OCI-M1 (cell line): ENCODE results near the gene NINJ1.
"Not testable (repeated sequence)": the region's sequence is repeated elsewhere in the genome, so short reads cannot be mapped to it uniquely, and the experiment has no call there.

Source experiments
- DNase-seq: peaks from one replicate; lab custom pipeline; 2025; lab: John Stamatoyannopoulos, UW

NINJ1 gene

DNA sequence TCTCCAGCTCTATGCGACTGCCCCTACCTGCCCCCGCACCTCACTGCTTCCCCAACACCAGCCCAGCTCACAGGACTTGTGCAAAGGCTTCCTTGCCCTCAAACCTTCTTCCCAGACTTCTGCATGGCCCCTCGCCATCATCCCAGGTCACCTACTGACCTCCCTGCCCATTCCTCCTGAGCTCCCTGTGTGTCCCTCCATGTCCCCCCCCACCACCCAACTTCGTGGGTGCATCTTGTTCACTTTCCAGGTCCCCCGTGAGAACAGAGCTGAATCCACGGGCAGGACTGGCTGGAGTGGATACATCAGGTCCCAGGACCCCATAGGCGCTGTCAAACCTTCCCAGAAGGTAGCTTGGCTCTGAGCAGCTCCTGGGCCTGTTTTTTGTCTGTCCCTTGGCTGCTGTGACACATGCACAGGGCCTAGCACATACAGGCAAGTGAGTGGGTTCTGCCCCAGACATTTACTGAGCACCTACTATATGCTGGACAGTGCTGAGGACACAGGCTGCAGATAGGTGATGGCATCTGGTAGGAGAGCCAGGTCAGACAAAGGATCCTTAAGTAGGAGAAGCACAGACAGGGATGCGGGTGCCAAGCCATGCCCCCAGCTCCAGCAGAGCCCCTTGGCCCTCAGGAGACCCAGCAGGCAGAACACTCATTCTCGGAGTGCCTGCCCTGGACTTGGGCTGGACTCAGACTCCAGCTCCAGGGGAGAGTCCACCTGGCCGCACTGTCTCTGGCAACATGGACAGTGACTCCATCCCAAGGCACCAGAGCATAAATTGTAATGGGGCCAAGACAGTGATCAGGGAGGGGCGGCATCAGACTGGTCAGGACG lies 15.0 kb downstream of the NINJ1 start:
- no peak for DNase-seq

DNA sequence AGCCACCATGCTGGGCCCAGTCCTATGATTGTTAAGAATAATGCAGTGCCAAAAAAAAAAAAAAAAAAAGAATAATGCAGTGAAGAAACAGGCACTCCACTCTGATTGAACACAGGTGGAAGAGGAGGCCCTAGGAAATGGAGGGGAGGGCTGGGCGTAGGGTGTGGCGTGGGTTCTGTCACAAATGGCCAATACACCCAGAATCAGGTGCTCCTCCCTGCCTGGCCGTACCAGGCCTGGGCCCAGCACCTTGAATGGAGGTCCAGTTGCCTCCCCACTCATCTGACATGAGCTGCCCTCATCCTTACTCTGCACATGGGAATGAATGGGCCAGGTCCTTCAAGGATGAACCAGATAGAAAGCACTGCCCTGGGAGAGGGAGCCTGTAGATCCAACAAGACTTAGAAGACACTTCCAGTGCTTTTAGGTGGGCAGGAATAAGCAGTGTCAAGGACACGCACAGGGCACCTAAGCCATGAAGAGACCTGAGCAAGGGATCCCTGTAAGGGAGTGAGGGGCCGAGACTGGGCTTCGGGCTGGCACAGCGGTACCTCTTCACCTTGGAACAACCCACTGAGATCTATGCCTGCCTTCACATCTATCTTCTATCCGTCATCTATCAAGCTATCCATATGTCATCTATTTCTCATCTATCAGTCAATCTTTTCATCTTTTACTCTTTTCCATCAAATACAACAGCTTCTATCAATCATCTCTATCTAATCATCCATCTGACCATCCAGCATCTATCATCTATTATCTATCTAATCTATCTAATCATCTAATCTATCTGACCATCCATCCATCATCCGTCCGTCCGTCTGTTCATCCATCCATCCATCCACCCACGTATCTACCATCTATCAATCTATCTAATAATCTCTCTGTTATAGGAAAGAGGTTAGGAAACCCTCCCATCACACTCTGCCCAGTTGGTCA lies 15.9 kb downstream of the NINJ1 start:
- no peak for DNase-seq

- not testable (repeated sequence) for DNase-seq
These were observed 16.5 kb downstream of the NINJ1 start for GRCh38 chr9:93117521-93117920.

- peak; percentile 38 for DNase-seq
These were observed 17.7 kb downstream of the NINJ1 start for GRCh38 chr9:93116072-93116961.

DNA sequence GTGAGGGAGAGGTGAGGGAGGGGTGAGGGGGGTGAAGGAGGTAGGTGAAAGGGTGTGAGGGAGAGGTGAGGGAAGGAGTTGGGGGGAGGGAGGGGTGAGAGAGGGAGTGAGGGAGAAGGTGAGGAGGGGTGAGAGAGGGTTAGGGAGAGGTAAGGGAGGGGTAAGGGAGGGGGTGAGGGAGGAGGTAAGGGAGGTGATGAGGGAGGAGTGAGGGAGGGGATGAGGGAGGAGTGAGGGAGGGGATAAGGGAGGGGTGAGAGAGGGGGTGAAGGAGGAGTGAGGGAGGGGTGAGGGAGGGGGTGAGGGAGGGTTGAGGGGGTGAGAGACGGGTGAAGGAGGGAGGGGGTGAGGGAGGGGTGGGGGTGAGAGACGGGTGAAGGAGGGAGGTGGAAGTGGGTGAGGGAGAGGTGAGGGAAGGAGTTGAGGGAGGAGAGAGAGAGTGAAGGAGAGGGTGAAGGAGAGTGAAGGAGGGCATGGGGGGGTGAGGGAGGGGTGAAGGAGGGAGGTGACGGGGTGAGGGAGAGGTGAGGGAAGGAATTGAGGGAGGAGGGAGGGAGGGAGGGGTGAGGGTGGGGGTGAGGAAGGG lies 18.5 kb downstream of the NINJ1 start:
- DNase-seq = peak; percentile 33

DNA sequence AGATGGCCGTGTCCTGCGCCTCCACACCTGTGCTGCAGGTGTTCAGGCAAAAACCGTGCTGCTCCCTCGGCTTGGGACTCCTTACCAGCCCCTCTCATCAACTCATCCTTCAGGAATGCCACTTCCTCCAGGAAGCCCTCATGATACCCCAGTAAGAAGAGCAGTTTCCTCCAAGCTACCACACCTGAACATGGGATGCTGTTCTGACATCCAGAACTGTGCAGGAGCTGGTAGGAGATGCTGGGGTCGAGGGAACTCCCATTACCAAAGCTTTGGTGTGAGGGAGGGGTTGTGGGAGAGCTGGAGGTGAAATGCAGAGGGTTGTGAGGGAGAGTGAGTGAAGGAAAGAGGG lies 19.1 kb downstream of the NINJ1 start:
- no peak for DNase-seq

DNA sequence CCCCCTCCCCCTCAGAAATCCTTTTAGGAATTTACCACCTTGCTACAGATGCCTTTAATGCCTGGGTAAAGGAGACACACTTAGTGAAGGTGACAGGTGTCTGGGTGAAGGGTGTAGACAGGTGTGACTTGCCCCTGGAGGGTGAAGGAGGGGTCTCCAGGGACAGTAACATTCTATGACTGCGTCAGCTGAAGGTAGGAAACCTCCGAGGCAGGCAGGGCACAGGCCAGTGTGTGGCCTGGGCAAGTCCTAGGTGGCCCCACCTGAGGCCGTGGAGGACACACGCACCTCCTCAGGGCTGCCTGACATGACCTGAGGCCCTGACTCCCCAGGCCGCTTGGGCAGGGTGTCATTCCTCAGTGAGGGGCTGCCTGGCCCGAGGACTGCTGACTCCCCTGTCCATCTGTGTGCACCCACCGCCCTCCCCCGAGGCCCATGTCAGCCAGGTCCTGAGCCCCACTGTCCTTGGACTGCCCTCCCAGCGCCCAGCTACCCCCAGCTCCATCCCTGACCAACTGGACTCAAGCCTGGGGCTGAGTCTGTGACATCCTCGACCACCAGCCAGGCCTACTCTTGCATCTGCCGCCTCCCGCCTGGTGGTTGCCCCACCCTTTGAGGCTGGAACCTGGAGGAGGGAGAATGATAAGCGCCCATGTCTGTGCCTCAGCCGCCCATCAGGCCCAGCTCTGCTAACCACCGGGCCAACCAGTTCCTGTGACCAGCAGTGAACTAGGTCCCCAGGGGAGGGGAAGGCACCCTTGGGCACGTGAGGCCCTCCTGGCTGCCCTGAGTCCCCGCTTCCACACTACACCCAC lies 19.7 kb downstream of the NINJ1 start:
- DNase-seq = peak; percentile 51

DNA sequence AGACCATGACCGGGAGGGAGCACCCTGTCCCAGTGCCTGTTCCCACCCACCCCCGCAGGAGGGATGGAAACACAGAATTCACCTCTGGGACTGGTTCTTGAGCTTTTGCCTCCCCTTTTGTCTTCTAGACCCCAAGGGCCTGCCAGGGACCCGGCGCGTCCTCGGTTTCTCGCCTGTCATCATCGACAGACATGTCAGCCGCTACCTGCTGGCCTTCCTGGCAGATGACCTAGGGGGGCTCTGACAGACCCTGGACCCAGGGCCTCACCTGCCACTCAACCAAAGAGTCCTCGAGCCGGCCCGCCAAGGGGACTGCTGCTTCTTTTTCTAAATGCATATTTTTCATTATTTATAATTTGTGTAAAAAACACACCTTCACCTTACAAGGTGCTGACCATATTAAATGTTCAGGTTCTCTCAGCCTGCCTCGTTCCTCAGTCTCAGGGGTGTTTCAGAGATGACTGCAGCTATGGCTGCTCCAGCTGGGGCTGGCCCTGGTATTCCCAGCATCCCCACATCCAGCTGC lies 21.1 kb downstream of the NINJ1 start:
- no peak for DNase-seq

- no peak for DNase-seq
These were observed 21.8 kb downstream of the NINJ1 start for GRCh38 chr9:93112116-93112863.

GRCh38 chr9:93111371-93112115 lies 22.5 kb downstream of the NINJ1 start:
- no peak for DNase-seq

GRCh38 chr9:93111001-93111370 lies 23.1 kb downstream of the NINJ1 start:
- no peak for DNase-seq

- DNase-seq = no peak
These were observed 23.7 kb downstream of the NINJ1 start for GRCh38 chr9:93110311-93110855.

GRCh38 chr9:93108291-93109041 lies 25.6 kb downstream of the NINJ1 start:
- no peak for DNase-seq

DNA sequence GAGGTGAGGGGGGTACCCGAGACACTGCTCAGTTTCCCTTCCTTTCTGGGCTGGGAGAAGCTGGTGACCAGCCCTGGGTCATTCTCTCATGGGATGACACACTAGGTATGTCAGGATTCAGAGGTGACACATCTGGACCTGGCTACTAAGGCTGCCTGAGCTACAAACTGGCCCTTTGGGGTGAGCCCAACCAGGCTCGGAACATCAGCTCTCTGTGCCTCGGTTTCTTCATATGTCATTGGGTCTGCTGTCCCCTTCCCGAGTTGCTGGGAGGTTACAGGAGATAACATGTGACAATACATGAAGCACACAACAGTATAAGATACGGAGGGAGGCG lies 26.3 kb downstream of the NINJ1 start:
- no peak for DNase-seq

DNA sequence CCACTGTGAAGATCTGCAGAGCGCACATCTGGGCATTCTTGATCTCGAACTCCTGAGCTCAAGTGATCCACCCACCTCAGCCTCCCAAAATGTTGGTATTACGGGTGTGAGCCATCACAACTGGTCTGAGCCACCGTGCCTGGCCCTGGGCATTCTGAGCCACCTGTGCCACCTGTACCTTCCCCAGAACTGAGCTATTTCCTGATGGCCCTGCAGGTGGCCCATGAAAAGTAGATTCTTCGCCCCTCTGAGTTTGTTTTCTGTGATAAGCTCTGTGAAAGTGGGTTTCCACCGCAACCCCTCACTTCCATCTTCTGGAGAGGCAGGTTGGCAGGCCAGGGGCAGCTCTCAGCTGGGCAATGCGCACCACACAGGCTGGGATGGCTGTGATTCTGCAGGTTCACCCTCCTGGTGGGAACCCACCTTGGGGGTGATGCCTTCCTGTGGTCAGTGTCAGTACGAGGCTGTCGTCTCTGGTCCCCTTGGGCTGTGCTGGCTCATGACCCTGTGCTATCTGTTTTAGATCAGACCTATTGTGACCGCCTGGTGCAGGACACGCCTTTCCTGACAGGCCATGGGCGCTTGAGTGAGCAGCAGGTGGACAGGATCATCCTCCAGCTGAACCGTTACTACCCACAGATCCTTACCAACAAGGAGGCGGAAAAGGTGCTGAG lies 26.8 kb downstream of the NINJ1 start:
- no peak for DNase-seq

DNA sequence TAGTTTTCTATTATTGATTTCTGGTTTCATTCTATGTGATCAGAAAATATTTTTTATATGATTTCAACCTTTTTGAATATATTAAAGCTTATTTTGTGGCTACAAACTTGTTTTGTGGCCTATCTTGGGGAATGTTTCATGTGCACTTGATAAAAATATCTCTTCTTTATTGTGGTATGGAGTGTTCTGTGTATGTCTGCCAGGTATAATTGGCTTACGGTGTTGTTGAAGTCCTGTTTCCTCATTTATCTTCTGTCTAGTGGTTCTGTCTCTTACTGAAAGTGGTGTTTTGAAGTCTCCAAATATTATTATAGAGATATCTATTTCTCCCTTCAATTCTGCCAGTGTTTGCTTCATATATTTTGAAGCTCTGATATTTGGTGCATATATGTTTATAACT lies 28.4 kb downstream of the NINJ1 start:
- DNase-seq = no peak

GRCh38 chr9:93101086-93101485 lies 33.0 kb downstream of the NINJ1 start:
- not testable (repeated sequence) for DNase-seq

- DNase-seq = no peak
These were observed 33.8 kb downstream of the NINJ1 start for GRCh38 chr9:93100276-93100636.
